Measurements from ENCODE around the gene THEM5. TPM values are rescaled to one million over a fixed set of nuclear protein-coding genes. Genes with fewer than 3 reads are reported as not detected.

The THEM5 gene
- total and polyA plus RNA-seq, 9 donors, result 0.07 TPM; not detected in 8

DNA sequence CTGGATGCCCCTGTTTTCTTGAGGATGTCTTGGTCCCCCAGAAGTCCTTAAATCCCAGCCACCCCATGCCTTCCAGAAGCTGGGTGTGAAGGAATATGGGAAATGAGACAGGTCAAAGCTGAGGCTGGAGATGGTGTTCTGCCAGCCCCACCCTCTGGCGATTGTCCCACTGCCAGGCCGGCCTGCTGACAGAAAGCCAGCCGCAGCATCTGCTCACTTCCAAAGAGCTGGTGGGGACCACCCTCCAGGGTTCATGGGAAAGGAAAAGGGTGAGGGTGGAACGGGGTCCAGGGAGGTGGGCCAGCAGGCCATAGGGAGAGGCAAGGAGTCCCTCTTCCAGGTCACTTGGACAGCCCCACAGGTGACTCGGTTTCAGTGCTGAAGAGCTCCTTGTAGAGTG, 46.4 kb downstream of the THEM5 start:
- 74 to 80% (median 79%) methylated on average over 5 of the region's 5 CpGs for WGBS, 3 donors
- no peak overlapping the region for H3K27ac ChIP-seq
- H3K36me3 ChIP-seq, result no peaks in the 10 kb centered on the region
- no peaks in the 10 kb centered on the region for H3K9me3 ChIP-seq
- no peak for DNase-seq
- intact Hi-C loops (cut with DNase I), result no loop called here
- no peak overlapping the region for H3K4me3 ChIP-seq
- no peaks in the 10 kb centered on the region for H3K27me3 ChIP-seq
- no peaks in the 10 kb centered on the region for H3K4me1 ChIP-seq (ENCODE audit: insufficient read depth)
- TF ChIP-seq EP300 (IDR thresholded peaks at IDR 0.05), result no peak
- TF ChIP-seq POLR2A (IDR thresholded peaks at IDR 0.05), result no peak
- TF ChIP-seq, protein P1, sequence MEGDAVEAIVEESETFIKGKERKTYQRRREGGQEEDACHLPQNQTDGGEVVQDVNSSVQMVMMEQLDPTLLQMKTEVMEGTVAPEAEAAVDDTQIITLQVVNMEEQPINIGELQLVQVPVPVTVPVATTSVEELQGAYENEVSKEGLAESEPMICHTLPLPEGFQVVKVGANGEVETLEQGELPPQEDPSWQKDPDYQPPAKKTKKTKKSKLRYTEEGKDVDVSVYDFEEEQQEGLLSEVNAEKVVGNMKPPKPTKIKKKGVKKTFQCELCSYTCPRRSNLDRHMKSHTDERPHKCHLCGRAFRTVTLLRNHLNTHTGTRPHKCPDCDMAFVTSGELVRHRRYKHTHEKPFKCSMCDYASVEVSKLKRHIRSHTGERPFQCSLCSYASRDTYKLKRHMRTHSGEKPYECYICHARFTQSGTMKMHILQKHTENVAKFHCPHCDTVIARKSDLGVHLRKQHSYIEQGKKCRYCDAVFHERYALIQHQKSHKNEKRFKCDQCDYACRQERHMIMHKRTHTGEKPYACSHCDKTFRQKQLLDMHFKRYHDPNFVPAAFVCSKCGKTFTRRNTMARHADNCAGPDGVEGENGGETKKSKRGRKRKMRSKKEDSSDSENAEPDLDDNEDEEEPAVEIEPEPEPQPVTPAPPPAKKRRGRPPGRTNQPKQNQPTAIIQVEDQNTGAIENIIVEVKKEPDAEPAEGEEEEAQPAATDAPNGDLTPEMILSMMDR (IDR thresholded peaks at IDR 0.05), result no peak

DNA sequence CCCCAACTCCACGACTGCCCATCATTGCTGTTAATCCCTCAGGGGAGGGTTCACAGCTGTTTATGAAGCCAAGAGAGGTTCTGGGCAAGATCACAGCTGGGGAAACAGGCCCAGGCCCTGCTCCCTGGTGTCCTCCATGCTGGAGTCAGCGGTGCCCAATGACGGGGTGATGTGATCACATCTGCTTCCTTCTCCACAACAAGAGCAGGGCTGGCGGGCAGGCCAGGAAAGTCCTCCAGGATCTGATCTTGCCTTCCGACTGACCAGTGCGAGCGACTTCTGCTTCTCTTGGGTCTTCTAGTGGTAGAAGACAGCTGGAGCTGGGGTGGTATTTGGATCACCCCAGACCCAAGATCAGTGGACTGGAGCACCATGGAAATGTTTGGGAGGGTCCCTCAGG, 47.3 kb downstream of the THEM5 start:
- DNase-seq, result no peak
- Histone ChIP-seq H3K4me3 (no peak overlapping the region), H3K27ac (no peak overlapping the region), H3K4me1 (ENCODE audit: insufficient read depth) (no peaks in the 10 kb centered on the region), H3K9me3 (no peaks in the 10 kb centered on the region), H3K36me3 (no peaks in the 10 kb centered on the region), H3K27me3 (no peaks in the 10 kb centered on the region)
- TF ChIP-seq POLR2A (IDR thresholded peaks at IDR 0.05) (no peak), EP300 (IDR thresholded peaks at IDR 0.05) (no peak)
- TF ChIP-seq, protein P1 (IDR thresholded peaks at IDR 0.05), result no peak
- intact Hi-C loops (cut with DNase I), result no loop called here
- 82 to 84% (median 83%) methylated on average over 7 of the region's 7 CpGs for whole genome bisulfite sequencing, 3 donors

DNA sequence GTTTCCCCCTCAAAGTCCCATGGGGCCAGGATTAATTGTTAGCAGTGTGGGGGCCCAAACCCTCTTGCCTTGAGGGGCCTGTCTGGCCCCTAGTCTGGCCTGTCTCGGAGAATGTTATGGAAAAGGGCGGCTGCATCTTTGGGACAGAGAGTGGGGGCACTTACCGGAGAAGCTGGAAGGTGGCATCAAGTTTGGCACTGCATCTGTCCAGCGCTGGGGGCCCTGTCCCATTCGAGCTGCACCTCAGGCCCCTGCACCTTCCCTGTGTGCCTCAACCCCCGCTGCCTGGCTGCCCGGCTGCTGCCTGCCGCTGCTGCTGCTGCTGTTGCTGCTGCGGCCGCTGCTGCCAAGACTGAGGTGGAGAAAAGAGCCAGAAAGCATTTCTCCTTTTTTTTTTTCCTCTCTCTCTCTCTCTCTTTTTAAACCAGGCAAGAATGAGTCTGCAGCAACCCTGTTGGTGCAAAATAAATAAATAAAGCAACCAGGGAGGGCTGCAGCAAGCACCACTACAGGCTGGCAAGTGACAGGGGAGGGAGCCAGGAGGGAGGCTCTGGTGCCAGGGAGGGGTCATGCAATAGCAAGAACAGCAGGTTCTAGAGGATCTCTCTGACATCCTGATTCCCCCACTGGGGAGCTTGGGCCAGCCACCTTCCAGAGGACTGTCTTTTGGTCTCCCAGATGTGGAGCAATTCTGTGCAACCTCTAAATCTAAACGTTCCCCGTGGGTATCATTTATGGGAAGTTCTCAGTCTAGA, 48.3 kb downstream of the THEM5 start, which contains the start of gene LINGO4:
TSS of gene LINGO4 (minus strand) at position 354 of the 755 bp plus-strand sequence. CDS start 2,715 bp downstream, outside the sequence.
- TF ChIP-seq POLR2A (IDR thresholded peaks at IDR 0.05) (no peak), EP300 (IDR thresholded peaks at IDR 0.05) (no peak)
- TF ChIP-seq, protein P1 (IDR thresholded peaks at IDR 0.05), result no peak
- WGBS, 3 donors, result 34 to 47% (median 37%) methylated on average over 12 of the region's 12 CpGs
- no peaks in the 10 kb centered on the region for H3K9me3 ChIP-seq
- H3K36me3 ChIP-seq, result no peaks in the 10 kb centered on the region
- no peak within 1 kb of the TSS for H3K27ac ChIP-seq
- H3K4me1 ChIP-seq (ENCODE audit: insufficient read depth), result no peaks in the 10 kb centered on the region
- H3K27me3 ChIP-seq, result no peaks in the 10 kb centered on the region
- H3K4me3 ChIP-seq, result no peak within 1 kb of the TSS
- DNase-seq, result no peak
- intact Hi-C loops (cut with DNase I), result no loop called here

DNA sequence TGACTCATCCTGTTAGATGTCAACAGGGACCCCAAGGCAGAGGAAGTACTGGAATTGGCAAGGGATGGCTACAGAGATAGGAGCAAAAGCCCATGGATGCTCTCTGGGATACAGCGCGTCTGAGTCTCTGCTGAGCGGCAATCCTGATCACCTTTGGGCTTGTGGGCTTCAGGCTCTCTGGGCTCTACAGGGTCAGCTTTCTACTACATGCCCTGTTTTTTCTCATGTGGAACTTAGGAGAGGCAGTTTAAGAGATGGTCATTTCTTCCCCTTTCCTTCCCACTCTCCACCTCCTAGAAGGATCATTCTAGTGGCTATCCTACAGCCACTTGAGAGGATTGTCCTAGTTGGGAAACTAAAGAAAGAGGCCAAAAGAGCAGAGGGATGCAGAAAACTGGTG, 49.6 kb downstream of the THEM5 start:
- intact Hi-C loops (cut with DNase I), result no loop called here
- TF ChIP-seq EP300 (IDR thresholded peaks at IDR 0.05) (no peak), POLR2A (IDR thresholded peaks at IDR 0.05) (no peak)
- TF ChIP-seq, protein P1 (IDR thresholded peaks at IDR 0.05), result no peak
- Histone ChIP-seq H3K27ac (no peak overlapping the region), H3K9me3 (no peaks in the 10 kb centered on the region), H3K27me3 (no peaks in the 10 kb centered on the region), H3K36me3 (no peaks in the 10 kb centered on the region), H3K4me3 (no peak overlapping the region), H3K4me1 (ENCODE audit: insufficient read depth) (no peaks in the 10 kb centered on the region)
- WGBS, 3 donors, result 91 to 97% (median 96%) methylated on average over 3 of the region's 3 CpGs
- no peak for DNase-seq

Data from ovary (tissue), 9 donors.